Cardiac muscle cell (in vitro differentiated cells and primary cell): ENCODE measurements around the gene CYTH4. TPM values are rescaled to one million over a fixed set of nuclear protein-coding genes. Genes with fewer than 3 reads are reported as not detected.
"Not testable (repeated sequence)": the region's sequence is repeated elsewhere in the genome, so short reads cannot be mapped to it uniquely, and the experiment has no call there.

ENCODE experiments used
- DNase-seq, 2 donors: peaks; one replicate each; pipeline versions ENCODE4 v3.0.0 to v3.0.0-alpha.2; 2010 to 2017; ENCODE audit warnings: low read depth in 1 of 2, low spot score in 1 of 2
- H3K27ac ChIP-seq: fragments of 200-600 bp; sonication (generic); 2 replicates; pipeline ENCODE4 v1.5.1; 2016
- H3K27me3 ChIP-seq: fragments of 200-600 bp; sonication (generic); 2 replicates; pipeline ENCODE4 v1.6.0; 2016; ENCODE audit warnings: control low read depth
- H3K36me3 ChIP-seq: fragments of 200-600 bp; sonication (generic); 2 replicates; pipeline ENCODE4 v1.5.1; 2016; ENCODE audit warnings: control low read depth
- H3K4me1 ChIP-seq: fragments of 200-600 bp; sonication (generic); 2 replicates; pipeline ENCODE4 v1.8.1; 2017; ENCODE audit warnings: low read depth, mild to moderate bottlenecking, mixed run types
- H3K4me3 ChIP-seq: fragments of 200-600 bp; sonication (generic); 2 replicates; pipeline ENCODE4 v1.5.1; 2016; ENCODE audit warnings: mild to moderate bottlenecking
- H3K9me3 ChIP-seq: fragments of 200-600 bp; sonication (generic); 2 replicates; pipeline ENCODE4 v1.5.1; 2017; ENCODE audit warnings: low read depth, mild to moderate bottlenecking, control low read depth
- polyA plus RNA-seq: library from polyadenylated mRNA; unstranded; fragments of >200 nt; fragmentation: Nextera tagmentation; extraction: Ambion mirVana; gene quantifications from 2 replicates; pipeline ENCODE4 v1.2.1, GENCODE V29; 2016
- total RNA-seq: library from RNA; depleted of rRNA; stranded (reverse); fragments of >200 nt; gene quantifications from 2 replicates; pipeline ENCODE4 v1.2.3, GENCODE V29; 2016
- TF ChIP-seq, protein P1 (sequence below): IDR thresholded peaks from 2 replicates; pipeline ENCODE4 v1.5.1; 2012; ENCODE audit warnings: low read depth, mild to moderate bottlenecking, low read length

The CYTH4 gene, protein sequence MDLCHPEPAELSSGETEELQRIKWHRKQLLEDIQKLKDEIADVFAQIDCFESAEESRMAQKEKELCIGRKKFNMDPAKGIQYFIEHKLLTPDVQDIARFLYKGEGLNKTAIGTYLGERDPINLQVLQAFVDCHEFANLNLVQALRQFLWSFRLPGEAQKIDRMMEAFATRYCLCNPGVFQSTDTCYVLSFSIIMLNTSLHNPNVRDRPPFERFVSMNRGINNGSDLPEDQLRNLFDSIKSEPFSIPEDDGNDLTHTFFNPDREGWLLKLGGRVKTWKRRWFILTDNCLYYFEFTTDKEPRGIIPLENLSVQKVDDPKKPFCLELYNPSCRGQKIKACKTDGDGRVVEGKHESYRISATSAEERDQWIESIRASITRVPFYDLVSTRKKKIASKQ
- total RNA-seq (not detected in 2 replicates), polyA plus RNA-seq (not detected in 2 replicates)

DNA sequence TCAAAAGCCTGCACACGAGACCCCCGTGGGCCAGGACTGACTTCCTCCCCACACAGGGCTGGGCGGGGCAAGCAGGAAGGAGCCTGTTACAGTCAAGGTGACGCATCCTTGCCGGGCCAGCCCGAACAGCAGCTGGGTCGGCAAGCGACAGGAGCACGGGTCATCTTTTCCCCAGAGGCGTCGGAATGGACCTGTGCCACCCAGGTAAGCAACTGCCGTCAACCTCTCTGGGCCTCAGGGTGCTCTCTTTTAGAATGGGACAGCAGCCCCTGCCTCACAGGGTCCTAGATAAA is at the start of gene CYTH4:
TSS of gene CYTH4 (plus strand) at position 124 of the 293 bp plus-strand sequence. CDS start at position 186, 62 bp downstream.
- DNase-seq: no peak
- H3K4me1 ChIP-seq: peaks cover 14% of the 10 kb centered on the region
- TF ChIP-seq, protein P1, sequence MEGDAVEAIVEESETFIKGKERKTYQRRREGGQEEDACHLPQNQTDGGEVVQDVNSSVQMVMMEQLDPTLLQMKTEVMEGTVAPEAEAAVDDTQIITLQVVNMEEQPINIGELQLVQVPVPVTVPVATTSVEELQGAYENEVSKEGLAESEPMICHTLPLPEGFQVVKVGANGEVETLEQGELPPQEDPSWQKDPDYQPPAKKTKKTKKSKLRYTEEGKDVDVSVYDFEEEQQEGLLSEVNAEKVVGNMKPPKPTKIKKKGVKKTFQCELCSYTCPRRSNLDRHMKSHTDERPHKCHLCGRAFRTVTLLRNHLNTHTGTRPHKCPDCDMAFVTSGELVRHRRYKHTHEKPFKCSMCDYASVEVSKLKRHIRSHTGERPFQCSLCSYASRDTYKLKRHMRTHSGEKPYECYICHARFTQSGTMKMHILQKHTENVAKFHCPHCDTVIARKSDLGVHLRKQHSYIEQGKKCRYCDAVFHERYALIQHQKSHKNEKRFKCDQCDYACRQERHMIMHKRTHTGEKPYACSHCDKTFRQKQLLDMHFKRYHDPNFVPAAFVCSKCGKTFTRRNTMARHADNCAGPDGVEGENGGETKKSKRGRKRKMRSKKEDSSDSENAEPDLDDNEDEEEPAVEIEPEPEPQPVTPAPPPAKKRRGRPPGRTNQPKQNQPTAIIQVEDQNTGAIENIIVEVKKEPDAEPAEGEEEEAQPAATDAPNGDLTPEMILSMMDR: no peak
- no peak within 1 kb of the TSS for H3K4me3 ChIP-seq
- no peak within 1 kb of the TSS for H3K27ac ChIP-seq
- no peaks in the 10 kb centered on the region for H3K27me3 ChIP-seq
- H3K36me3 ChIP-seq: no peaks in the 10 kb centered on the region
- no peaks in the 10 kb centered on the region for H3K9me3 ChIP-seq

DNA sequence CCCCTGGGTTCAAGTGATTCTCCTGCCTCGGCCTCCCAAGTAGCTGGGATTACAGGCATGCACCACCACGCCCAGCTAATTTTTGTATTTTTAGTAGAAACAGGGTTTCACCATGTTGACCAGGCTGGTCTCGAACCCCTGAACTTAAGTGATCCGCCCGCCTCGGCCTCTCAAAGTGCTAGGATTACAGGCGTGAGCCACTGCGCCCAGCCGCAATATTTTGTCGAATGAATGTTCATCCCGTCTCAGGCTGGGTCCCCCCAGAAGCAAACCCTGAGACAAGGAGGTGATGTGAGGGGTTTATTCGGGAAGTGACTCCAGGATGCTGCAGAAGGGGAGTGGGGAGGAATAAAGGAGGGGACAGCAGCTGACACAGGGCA is 48.9 kb upstream of the CYTH4 start:
- not testable (repeated sequence) for H3K27me3 ChIP-seq, DNase-seq, H3K36me3 ChIP-seq, H3K27ac ChIP-seq, H3K4me1 ChIP-seq, H3K4me3 ChIP-seq, H3K9me3 ChIP-seq

DNA sequence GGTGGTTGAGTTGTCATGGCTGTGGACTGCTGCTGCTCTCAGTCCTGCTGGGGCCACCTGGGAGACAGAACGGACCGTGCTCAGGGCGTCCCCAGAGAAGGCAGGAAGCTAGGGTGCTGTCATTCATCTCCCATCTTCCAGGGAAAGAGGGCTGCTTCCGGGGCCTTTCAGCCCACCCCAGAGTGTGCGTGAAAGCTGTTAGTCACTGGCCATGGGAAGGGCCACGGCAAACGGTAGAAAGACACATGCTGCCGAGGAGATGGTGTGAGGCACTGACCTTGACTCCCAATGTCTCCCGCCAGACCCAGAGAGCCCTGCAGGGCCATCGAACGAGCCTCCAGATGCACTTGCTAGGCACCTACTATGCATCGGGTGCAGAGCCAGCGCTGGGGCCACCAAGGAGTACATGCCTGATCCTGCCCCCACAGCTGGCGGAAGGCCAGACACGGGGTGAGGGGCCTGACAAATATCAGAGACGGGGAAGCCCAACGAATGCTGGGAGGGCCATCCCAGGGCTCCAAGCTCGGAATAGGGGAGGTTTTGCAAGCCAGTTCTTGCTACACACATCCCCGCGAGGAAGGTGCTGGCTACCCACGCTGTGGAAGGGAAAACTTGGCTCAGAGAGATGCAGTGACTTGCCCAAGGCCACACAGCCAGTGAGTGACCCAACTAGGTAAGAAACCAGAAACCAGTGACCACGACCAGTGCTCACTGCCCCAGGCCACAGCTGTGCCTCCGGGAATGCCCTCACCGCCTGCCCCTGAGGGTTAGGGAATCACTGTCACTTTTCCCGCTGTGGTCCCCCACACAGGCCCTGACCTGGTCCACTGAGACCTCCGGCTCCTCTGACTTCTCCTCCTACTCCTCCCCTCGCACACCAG is 48.3 kb upstream of the CYTH4 start:
- DNase-seq: peak in 1 of 2 donors; percentile 22
- no peak overlapping the region for H3K27ac ChIP-seq
- H3K36me3 ChIP-seq: no peaks in the 10 kb centered on the region
- TF ChIP-seq, protein P1: no peak
- H3K27me3 ChIP-seq: no peaks in the 10 kb centered on the region
- H3K9me3 ChIP-seq: no peaks in the 10 kb centered on the region
- no peaks in the 10 kb centered on the region for H3K4me1 ChIP-seq
- H3K4me3 ChIP-seq: no peak overlapping the region

DNA sequence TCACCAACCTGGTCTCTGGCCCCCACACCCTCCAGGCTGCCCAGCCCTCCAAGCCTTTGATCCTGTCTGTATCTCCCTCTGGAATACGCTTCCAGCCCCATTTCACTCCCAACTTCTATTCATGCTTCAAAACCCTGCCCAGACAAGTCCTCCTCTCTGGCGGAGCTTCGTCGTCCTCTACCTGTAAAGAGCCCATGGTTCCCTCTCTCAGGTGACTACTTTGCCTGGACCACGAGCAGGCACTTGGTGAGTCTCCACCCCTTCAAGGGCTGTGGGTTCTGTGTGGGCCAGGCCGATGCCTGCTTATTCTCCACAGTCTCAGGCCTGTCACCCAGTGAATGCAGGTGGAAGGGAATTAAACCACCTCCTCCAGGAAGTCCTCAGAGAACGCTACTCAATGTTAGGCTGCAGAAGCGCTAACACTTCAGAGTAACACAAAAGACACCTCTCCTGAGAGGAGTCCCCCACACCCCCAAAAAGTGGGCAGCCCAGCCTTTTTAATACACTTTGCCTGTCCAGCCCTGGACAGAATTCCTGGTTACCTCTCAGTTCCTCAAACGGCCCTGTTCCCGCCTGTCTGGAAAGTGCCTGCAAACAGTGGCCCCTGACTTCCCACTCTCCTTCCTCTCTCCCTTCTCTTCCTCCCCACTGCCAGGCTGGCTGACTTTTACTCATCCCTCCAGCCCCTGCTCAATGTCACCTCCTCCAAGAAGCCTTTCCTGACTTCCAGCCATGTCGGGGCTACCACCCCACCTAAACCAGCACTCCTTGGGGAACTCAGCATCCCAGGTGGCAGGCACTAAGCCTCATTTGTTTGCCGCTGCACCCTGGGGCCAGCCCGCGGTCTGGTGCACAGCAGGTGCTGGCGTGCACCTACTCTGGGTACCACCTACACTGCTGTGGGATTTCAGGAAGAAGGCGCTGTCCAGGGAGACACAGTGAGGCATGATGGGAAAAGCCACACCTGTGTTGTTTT is 47.3 kb upstream of the CYTH4 start:
- no peak for DNase-seq
- Histone ChIP-seq H3K27ac (no peak overlapping the region), H3K27me3 (no peaks in the 10 kb centered on the region), H3K36me3 (no peaks in the 10 kb centered on the region), H3K9me3 (no peaks in the 10 kb centered on the region), H3K4me3 (no peak overlapping the region), H3K4me1 (no peaks in the 10 kb centered on the region)
- TF ChIP-seq, protein P1: no peak

DNA sequence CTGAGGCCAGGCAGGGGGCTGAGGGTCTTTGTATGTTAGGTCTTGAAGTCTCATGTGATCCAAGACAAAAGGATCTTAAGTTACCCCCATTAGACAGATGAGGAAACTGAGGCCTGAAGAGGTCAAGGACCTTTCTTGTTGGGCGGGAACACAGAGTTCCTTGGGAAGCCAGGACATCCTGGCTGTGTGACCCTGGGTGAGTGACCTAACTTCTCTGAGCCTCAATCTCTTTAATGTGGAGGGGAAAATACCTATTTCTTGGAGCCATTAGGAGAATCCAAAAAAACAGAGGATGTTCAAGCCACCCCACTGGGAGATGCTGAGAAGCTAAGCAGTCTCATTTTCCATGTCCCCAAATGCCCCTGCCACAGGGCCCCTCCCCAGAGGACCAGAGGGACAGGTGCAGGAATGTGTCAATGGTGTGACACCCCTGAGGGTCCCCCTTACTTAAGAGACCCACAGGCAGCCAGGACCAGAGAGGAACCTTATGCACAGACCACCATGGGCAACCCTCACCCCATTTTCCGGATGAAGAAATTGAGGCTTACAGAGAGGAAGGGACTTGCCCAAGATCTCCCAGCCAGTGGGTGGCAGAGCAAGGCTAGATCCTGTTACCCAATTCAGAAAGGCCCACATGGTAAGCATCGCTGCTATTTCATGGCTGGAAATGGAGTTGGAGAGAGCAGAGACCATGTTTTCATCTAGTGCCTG is 46.3 kb upstream of the CYTH4 start:
- H3K9me3 ChIP-seq: no peaks in the 10 kb centered on the region
- TF ChIP-seq, protein P1: no peak

More for the DNA sequence above, 46.3 kb upstream of the CYTH4 start:
- Histone ChIP-seq H3K4me1 (no peaks in the 10 kb centered on the region), H3K36me3 (no peaks in the 10 kb centered on the region), H3K27me3 (no peaks in the 10 kb centered on the region), H3K27ac (no peak overlapping the region), H3K4me3 (no peak overlapping the region)
- DNase-seq: no peak
